Stimulated activated CD4-positive, alpha-beta T cell treated with anti-CD3 and anti-CD28 coated beads, TNF-alpha, amount 100 ng/mL, for 1 hour (primary cell): ENCODE measurements around the gene SPG7.
A peak's percentile ranks its signal among the peaks of the same experiment; 100 is the strongest.

Source experiments
- DNase-seq, 3 donors: peaks; one replicate each; pipeline ENCODE4 v3.0.0-alpha.2; 2020; ENCODE audit warnings: low read depth in 3 of 3, low spot score in 1 of 3

SPG7 gene

GRCh38 chr16:89484923-89485679 is 23.1 kb upstream of the SPG7 start:
- no peak for DNase-seq

GRCh38 chr16:89485701-89486246 is 22.4 kb upstream of the SPG7 start:
- DNase-seq = no peak

GRCh38 chr16:89489040-89489897 is 18.9 kb upstream of the SPG7 start:
- peak; percentile 58 to 68 (median 61) for DNase-seq

GRCh38 chr16:89489898-89490438 is 18.2 kb upstream of the SPG7 start:
- no peak for DNase-seq

- DNase-seq = peak; percentile 93 to 99 (median 96)
Observed at GRCh38 chr16:89490439-89491237, 17.6 kb upstream of the SPG7 start, which contains the start of gene ANKRD11. Gene ANKRD11, minus strand, starts transcription at chr16:89490561. Its CDS starts 173,542 bp downstream, at chr16:89317019.

- DNase-seq = no peak
Observed at GRCh38 chr16:89491238-89491869, 16.8 kb upstream of the SPG7 start.

- DNase-seq = no peak
Observed at GRCh38 chr16:89491974-89492687, 16.1 kb upstream of the SPG7 start.

GRCh38 chr16:89493776-89494175 is 14.4 kb upstream of the SPG7 start:
- no peak for DNase-seq

- DNase-seq = no peak
Observed at GRCh38 chr16:89495121-89495520, 13.1 kb upstream of the SPG7 start.

- DNase-seq = no peak
Observed at GRCh38 chr16:89498839-89499238, 9.4 kb upstream of the SPG7 start.

GRCh38 chr16:89499767-89500166 is 8.4 kb upstream of the SPG7 start:
- no peak for DNase-seq

GRCh38 chr16:89502081-89502843 is 5.9 kb upstream of the SPG7 start:
- DNase-seq = no peak

- no peak for DNase-seq
Observed at GRCh38 chr16:89504091-89504490, 4.1 kb upstream of the SPG7 start.

GRCh38 chr16:89505204-89506112 is 2.7 kb upstream of the SPG7 start:
- peak; percentile 67 to 81 (median 78) for DNase-seq

GRCh38 chr16:89506113-89506504 is 2.1 kb upstream of the SPG7 start:
- DNase-seq = no peak

- no peak for DNase-seq
Observed at GRCh38 chr16:89506791-89507191, 1.4 kb upstream of the SPG7 start.

- DNase-seq = no peak
Observed at GRCh38 chr16:89507214-89507833, 879 bp upstream of the SPG7 start.
